Occipital lobe (tissue), 2 donors: Measurements from ENCODE around the gene MYO5C. TPM values are rescaled to one million over a fixed set of nuclear protein-coding genes. Genes with fewer than 3 reads are reported as not detected.
A peak's percentile ranks its signal among the peaks of the same experiment; 100 is the strongest.

Experiments
- DNase-seq: peaks from one replicate; lab custom pipeline; 2025; lab: John Stamatoyannopoulos, UW
- total RNA-seq: library from RNA; depleted of rRNA; stranded (reverse); fragments of >200 nt; gene quantifications from one replicate; pipeline ENCODE4 v1.2.3, GENCODE V29; 2014

MYO5C gene
- total RNA-seq, 1 donor from 2014 or later, result 1.2 TPM

DNA sequence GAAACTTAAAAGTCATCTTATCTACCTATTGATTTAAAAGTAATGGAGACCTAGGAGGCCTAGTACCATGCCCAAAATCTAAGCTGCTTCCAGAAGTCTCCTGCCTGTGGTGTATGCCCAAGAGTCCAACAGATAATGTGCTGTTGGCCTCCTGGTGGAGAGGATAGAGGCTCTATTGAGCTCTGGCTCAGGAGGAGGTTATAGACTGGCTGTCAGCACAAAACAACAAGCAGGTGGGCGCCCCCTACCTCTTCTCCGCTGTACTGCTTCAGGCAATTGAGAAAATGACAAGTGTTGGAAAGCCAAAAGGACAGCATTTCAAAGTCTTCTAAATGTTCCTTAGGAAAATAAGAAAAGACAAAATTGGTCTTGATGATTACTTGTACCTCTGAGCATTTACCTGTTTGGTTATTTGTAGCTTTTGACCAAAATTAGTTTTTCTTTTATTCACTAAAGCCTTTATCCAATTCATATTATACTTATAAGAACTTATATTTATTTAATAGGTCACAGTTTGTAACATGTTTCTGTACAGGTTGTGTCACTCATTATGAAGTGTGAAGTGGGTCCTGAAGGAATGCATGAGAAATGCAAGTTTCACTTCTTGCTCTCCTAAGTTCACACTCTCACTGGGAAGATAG, 87.2 kb downstream of the MYO5C start:
- DNase-seq, result no peak

DNA sequence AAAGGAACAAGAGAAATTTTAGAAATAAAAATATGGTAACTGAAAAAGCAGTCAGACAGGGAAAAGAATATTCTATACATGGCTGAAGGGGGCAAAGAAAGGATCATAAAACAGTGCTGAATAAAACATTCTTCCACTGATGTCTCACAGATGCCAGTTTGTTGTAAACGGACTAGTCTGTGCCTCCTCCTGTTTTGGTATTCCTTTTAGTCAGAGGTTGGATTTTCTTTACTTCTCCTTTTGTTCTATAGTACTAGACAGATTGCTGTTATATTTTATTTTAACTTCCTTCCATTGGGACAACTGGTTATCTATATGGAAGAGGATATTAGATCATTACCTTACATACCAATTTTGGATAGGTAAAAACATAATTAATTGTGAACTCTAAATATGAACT, 88.4 kb downstream of the MYO5C start:
- no peak for DNase-seq

DNA sequence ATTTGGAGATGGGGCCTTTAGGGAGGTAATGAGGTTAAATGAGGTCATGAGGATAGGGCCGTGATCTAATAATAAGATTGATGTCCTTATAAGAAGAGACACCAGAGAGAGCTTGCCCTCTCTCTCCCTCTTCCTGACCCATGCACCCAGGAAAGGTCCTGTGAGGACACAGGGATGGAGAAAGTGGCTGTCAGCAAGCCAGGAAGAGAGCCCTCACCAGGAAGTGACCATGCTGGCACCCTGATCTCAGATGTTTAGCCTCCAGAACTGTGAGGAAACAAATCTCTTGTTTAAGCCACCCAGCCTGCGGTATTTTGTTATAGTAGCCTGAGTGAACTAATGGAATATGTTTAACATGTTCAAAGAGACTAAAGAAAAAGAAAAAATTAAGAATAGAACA, 89.2 kb downstream of the MYO5C start:
- DNase-seq, result no peak

DNA sequence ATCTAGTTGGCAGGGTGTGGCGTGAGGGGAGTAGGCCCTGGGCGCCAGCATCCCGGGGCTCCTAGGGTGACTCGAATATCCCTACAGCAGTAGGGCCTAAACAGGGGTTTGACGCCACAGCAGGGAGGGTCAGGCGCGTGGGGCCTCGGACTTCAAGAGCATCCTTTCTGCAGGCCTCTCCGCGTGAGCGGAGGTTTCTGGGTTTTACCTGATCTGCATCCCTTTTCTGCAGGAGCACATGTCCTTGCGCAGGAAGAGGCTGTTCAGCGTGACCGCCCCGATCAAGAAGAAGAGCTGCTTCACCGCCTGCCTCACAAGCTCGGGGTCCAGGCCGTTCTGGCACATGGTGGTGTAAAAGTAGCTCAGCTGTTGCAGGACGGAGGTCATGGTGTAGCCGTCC, 90.9 kb downstream of the MYO5C start:
- no peak for DNase-seq

DNA sequence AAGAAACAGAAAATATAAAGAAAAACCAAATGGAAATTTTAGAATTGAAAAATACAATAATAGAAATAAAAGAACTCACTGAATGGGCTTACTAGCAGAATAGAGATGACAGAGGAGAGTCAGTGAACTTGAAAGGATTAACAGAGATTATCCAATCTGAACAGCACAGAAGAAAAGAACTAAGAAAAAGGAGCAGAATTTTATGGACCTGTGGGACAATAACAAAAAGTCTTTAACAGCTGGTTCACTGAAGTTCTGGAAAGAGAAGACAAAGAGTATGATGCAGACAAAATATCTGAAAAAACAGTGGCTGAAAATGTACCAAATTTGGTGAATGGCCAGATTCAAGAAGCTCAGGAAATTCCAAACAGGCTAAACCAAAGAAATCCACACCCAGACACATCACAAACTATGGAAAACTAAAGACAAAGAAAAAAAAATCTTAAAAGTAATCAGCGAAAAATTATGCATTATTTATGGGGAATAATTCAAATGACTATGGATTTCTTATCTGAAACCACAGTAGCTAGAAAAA, 94.7 kb downstream of the MYO5C start:
- no peak for DNase-seq

DNA sequence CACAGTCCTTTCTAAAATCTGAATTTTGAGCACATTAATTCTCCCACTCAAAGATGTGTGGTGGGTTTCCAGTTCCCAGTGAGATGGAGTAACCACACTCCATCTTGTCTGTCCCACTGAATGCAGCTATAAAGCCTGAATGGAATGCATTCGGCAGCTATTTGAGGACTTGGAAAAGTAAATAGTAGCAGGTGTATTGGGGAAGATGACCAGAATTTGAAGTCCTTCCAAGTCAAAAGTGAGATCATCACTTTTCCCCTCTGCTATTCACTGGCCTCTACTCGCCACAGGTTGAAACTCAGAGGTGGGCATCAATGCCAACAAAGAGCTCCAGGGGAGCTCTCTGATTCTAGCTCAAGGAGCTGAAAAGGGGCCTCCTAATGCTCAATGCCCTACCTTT, 96.3 kb downstream of the MYO5C start:
- no peak for DNase-seq

DNA sequence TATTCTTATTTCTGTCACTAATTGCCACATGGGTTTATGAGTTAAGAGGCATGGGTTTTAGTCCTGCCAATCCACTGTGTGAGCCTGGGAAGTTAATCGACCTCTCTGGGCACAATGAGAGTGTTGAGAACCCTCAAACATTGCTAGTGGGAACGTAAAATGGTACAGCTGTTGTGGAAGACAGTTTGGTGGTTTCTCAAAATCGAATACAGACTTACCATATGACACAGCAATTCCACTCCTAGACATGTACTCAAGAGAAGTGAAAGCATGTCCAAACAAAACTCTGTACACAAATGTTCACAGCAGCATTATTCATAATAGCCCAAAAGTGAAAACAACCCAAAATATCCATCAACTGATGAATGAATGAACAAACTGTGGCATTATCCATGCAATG, 98.7 kb downstream of the MYO5C start:
- no peak for DNase-seq

DNA sequence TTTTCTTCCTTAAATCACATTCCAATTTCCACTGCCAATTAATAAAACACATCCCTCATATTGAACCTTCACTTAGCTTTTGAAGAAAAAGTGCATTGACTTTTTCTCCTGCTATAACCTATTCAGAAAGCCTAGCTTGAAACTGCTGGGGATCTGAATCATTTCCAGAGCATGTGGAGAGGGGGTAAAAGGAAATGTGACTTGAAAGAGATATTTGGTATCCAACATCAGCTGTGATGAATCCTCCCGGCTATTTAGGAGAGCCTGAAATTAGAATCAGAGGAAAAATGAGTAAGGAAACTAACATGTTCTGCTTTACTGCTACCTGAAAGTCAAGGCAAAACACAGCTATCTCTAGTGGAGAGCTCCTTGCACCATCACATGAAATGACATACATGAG, 101.8 kb downstream of the MYO5C start:
- no peak for DNase-seq

DNA sequence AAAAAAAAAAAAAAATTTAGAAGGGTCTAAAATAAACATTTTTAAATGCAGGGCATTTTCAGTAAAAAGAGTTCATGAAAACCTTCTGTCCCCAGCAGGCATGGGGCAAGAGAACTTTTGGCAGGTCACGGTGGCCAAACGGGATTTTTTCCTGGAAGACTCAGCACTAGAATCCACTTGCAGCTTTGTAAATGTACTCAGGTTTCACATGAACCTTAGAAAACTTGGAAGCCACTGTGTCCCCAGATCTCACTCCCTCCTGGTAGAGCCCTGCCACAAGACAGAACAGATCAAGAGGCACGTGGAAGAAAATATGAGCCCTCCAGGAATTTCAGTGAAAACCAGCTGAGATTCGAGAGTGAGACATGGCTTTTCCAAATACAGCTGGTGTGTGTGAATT, 102.3 kb downstream of the MYO5C start:
- DNase-seq, result no peak

DNA sequence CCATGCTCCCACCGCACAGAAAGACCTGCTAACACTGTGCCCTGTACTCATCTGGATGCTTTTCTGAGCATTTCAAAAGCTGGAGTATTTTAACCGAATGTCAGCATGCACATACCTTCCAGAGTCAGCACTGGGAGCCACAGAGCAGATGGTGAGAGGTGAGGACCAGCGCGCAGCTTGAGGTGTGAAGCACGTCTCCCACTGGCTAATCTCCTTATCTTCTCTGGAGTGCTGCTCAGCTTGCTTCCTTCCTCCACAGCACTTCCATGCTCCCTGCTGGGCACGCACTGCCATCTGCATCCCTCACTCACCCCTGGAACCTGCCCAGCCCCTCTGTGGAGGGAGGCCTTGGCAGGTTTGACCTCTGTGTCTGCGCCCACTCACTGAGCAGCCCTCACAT, 104.4 kb downstream of the MYO5C start, which contains the start of gene GNB5:
TSS of gene GNB5 (minus strand) at position 186 of the 400 bp plus-strand sequence. CDS start 6,716 bp downstream, outside the sequence.
- peak; percentile 14 for DNase-seq

DNA sequence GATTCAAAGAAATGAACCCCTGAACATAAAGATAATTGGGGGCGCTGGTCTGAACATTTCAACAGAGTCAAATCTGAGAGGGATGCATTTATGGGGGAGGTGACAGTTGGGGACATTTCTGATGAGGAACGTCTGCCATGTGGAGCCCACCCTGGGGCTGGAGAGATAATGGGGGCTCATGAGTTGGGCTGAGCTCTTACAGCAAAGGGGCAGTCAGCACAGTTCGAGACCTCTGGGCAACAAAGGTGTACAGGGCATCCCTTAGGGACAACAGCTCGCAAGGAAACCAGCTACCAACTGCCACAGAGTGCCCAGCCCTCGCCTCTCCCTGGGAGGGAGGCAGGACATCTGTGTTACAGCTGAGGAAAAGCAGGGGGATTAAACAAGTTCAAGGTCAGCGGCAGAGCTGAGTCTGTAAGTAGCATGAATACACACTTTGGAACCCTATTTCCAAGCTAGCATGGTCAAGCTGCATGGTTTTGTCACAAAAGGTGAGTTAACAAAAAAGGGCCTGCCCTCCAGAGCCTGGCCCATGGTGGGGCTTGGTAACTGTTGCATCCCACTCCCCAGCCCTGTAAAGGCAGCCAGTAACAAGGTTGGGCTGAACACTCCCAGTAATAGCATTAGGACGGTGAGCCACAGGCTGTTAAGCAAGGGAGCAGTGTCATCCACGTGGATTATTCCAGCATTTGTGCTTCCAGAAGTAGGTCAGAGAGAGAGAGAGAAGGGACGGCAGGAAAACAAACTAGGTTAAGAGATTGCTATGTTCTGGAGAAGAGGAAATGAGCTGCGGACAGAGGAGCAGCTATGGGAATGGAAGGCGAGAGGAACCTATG, 108.7 kb downstream of the MYO5C start:
- no peak for DNase-seq

DNA sequence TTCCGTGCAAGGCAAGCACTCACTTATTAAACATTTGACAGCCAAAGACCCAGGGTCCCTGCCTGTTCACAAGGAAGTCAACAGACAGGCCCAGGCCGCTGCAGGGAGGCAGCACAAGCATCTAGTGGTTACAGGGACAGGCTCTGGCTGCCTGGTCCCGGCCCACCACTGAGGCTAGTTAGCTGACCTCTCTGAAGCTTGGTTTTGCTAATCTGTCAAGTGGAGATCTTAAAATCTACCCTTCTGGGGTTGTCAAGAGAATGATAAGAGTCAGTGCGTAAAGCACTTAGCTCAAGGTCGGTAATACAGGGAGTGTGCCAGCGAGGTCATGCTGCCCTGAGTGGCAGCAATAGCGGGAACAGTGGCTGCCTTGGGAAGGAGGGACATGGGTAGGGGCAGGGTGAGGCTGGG, 110.4 kb downstream of the MYO5C start:
- no peak for DNase-seq

DNA sequence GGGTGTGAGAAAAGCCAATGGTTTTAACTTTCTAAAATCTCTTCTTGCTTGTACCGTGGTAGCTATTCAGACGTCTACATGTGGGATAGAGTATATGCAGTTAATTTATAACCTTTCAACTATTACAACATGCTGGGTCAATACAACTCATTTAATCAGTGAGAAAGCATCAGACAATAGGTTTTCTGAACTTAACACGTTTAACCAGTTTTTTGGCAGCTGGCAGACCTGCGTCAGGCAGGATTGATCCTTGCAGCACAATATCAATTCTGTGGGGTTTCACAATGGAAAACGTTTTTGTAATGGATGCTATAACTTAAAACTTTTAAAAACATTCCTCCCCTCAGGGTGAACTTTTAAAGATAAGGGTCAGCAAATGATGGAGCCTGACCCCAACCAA, 110.9 kb downstream of the MYO5C start:
- DNase-seq, result no peak

DNA sequence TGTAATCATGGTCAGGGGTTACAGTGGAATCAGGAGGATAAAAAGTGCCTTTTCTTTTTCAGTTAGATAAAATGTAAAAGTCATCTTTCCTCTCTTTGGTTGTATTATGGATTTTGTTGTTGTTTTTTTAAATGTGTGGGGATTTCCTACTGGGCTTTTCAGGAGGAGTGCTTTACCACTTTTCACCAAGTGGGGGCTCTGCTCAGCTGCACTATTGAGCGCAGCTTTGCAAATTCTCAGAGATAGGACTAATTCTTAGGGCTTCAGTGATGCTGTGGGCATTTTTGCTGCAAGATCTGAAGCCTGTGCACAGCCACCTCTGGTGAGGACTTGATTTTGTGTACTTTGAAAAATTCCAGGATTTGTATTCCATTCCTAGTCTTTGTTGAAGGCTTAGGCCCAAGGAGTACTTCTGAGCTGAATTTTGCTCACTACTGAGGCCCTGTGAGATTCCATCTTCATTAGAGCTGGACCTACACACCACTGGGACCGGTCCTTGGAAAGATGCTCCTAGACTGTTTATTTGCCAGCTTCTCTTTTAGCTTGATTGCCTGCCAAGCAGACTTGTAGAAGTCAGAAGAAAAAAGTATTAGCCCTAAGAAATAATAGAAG, 111.9 kb downstream of the MYO5C start:
- DNase-seq, result no peak

DNA sequence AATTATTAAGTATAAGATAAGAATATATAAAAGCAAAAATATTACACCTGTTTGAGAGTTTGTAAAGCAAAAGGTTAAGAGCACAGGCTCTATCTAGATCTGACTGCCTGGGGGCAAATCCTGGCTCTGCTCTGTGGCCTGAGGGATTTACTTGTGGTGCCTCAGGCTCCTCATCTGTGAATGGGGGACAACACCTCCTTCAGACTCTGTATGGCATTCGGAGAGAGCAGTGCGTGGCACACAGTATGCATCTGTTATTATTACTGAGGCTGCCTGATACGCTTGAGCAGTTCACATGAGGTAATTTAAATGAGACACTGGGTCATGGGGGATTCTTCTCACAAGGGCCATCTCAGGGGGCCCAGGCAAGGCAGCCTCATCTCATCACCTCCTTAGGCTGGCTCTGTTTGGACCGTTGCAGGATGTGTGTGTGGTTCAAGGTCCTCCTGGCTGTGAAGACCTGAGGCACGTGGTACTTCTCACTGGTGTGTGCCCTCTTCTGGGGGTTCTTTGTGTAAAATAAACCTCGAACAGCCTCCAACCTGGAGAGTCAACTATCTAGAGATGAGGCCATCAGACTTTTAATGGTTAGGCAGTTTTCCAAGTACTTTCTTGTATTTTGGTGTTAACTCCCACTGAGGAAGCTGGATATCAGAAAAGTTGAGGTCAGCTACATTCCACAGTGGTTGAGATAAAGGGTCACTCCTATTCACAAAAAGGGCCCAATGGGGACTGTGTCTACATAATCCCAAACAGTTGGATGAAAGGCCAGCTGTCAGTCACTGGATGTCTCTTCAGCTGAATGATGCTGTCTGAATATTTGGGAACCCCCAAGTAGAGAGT, 113.4 kb downstream of the MYO5C start:
- DNase-seq, result no peak

DNA sequence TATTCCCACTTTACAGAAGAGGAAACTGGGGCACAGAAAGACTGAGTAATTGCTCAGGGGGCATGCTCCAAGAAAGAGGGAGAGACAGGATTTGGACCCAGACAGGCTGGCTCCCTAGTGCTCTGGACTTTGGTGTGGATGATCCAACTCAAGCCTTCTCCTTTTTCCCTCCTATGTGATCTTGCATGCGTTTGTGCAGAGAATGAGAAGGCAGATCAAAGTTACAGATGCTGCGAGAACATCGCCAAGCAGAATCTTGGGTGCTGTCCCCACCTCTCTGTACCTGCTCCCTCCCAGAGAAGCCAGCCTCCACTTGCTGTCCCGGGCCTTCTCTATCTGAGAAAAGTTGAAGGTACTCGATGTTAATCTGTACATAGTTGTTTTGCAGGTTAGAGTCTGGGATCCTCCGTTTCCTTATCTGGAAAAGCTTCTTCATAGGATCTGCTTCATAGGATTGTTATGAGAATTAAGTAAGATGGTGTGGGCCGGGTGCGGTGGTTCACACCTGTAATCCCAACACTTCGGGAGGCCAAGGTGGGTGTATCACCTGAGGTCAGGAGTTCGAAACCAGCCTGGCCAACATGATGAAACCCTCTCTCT, 114.7 kb downstream of the MYO5C start:
- DNase-seq, result no peak

DNA sequence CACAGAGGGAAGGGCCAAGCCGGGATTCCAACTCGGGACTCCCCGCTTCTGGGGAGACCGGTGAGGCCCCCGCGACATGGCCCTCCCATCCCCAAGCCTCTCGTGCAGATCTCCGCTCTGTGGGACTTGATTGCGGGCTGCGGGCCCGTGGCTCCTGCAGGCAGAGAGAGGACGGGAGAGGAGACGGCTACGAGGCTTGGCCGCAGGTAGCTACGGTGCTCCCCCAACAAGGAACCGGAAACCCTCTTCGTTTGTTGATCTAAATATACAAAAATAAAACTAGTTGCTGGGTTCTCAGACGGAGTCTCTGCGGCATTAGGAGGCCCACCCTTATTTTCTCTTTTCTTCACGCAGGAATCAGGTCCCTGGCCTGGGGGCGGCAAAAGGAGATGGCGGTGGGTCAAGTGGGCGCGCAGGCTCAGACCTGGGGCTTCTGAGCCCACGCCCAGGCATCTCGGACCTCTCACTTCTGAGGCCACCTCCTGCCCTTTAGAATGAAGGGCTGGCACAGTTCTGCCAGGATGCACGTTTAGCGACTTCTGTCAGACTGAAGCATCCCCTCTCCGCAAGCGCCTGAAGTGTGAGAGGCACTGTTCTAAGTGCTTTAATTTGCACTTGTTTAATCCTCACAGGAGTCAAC, 115.3 kb downstream of the MYO5C start:
- DNase-seq, result no peak

DNA sequence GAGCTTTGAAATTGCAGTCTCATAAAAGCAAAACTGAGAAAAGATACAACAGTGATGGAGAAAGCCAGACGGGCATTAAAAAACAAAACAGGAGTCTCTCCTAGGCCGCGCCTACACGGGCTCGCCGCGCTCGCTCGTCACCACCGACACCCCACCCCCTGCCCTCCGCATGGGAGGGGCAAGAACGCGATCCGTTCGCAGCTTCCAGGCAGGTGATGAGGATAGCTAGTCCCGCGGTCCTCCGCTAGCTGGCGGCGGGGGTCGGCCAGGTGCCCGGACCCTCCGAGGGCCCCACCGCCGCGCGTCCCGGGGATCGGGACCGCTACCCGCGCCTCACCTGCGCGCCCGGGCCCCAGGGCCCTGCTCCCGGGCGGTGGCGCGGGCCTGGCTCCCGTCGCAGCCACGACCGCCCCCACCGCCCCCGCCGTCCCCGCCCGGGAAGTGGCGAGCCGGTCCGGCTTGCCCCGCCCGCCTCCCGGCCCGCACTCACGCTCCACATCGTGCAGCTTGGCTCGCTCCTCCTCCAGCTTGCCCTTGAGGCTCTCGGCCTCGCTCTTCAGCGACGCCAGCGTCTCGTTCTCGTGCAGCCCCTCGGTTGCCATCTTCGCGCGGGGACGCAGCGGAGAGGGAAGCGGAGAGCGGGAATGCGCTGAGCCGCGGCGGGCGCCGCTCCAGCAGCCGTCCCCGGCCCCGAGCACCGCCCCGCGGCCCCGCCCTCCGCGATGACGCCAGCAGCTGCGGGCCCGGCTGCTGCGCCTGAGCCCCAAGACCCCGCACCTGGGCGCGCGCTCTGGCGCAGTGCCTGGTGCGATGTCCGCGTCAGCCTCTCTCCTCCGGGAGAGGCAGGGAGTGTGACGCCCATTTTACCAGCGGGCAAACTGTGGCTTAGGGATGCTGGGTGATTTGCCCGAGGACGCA, 116.1 kb downstream of the MYO5C start:
- peak; percentile 69 for DNase-seq

DNA sequence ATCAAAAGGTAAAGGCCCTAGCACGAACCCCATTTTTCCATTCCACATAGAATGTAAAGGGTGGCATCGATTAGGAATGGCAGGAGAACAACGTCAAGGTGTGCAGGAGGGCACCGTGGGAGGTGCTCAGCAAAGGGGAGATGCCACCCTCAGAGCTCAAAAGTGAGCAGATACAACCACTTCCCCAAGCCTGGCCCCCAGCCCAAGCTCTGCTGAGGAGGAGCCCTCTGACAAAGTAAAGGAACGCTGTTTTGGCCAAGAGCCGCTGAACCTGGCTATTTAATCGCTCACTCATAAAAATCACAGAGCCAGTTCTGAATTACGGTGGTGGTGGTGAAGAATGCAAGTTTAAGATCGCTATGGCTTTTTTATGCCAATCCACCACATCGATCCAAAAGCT, 116.8 kb downstream of the MYO5C start:
- DNase-seq, result no peak
